Bronchial smooth muscle cell (primary cell): ENCODE measurements around the gene SIL1. TPM values are rescaled to one million over a fixed set of nuclear protein-coding genes. Genes with fewer than 3 reads are reported as not detected.

Source experiments
- total RNA-seq: library from RNA; depleted of rRNA; stranded (reverse); fragments of >200 nt; gene quantifications from 2 replicates; pipeline ENCODE4 v1.2.1, GENCODE V29; 2014

The SIL1 gene
- total RNA-seq, result 109 and 134 TPM in 2 replicates

GRCh38 chr5:139197710-139198669 lies at the start of gene SIL1:
SIL1 (minus strand) TSS chr5:139198368; CDS start chr5:139127843, 70,525 bp downstream.

Other genes with a start within 250 kb of the SIL1 start
- 211 and 213 TPM in 2 replicates for gene MATR3, start 95.4 kb upstream of the SIL1 start, total RNA-seq
- 61.9 and 74.1 TPM in 2 replicates for gene PAIP2, start 143.5 kb upstream of the SIL1 start, total RNA-seq
- not detected in 2 replicates for gene SLC23A1, start 184.9 kb upstream of the SIL1 start, total RNA-seq
- gene MZB1, start 191.5 kb upstream of the SIL1 start, total RNA-seq, result not detected in 2 replicates
- 0.26 and 1.3 TPM in 2 replicates for gene PROB1, start 196.7 kb upstream of the SIL1 start, total RNA-seq
- 3.5 and 7.7 TPM in 2 replicates for gene SPATA24, start 205.7 kb upstream of the SIL1 start, total RNA-seq
- 9.8 and 10.6 TPM in 2 replicates for gene DNAJC18, start 241.2 kb upstream of the SIL1 start, total RNA-seq